SK-N-SH (cell line): ENCODE data around the gene FMN1. TPM values are rescaled to one million over a fixed set of nuclear protein-coding genes. Genes with fewer than 3 reads are reported as not detected.
A peak's percentile ranks its signal among the peaks of the same experiment; 100 is the strongest.

Source experiments
- CTCF ChIA-PET: fragments of 300-600, 350-600 bp; formaldehyde crosslinking; extraction: SDS; loops from one replicate; lab custom pipeline; 2021; lab: Yijun Ruan, JAX
- POLR2A ChIA-PET: fragments of 350-600 bp; sonication (Branson Sonifier 250); formaldehyde crosslinking; extraction: SDS; loops from one replicate; lab custom pipeline; 2020; ENCODE audit warnings: antibody characterized with exemption, inconsistent platforms; lab: Yijun Ruan, JAX
- DNase-seq: peaks from one replicate; pipeline ENCODE4 v3.0.0; 2012
- H2AFZ ChIP-seq: fragments of 200-600 bp; sonication (generic); 2 replicates; pipeline ENCODE4 v1.8.1; 2016; ENCODE audit warnings: antibody characterized with exemption, mild to moderate bottlenecking, low read depth
- H3F3A ChIP-seq: fragments of 200-600 bp; sonication (generic); replicated peaks from 2 replicates; pipeline ENCODE3; 2016; ENCODE audit warnings: antibody characterized with exemption, mild to moderate bottlenecking; ENCODE audit not compliant: insufficient read depth
- H3K27ac ChIP-seq, 2 experiments: fragments of 200-500 bp in 1 of 2; fragments of 200-600 bp in 1 of 2; sonication (Bioruptor generic) in 1 of 2; sonication (generic), shearing (Covaris generic) in 1 of 2; 2 replicates each; pipeline versions ENCODE4 v1.5.1 to v1.6.1; 2014 to 2016; ENCODE audit warnings: low read depth in 2 of 2, inconsistent platforms in 1 of 2, low read length in 1 of 2, mild to moderate bottlenecking in 1 of 2, mixed read lengths in 1 of 2
- H3K27me3 ChIP-seq: fragments of 200-600 bp; sonication (generic), shearing (Covaris generic); 2 replicates; pipeline ENCODE4 v1.6.1; 2016; ENCODE audit warnings: mixed run types; ENCODE audit not compliant: insufficient read depth
- H3K36me3 ChIP-seq, 2 experiments: fragments of 200-500 bp in 1 of 2; fragments of 200-600 bp in 1 of 2; sonication (Bioruptor generic) in 1 of 2; sonication (generic) in 1 of 2; replicated peaks in 1 of 2; 2 replicates each; pipeline versions ENCODE3 to v1.5.1; 2014 to 2016; ENCODE audit warnings: low read length in 1 of 2, mild to moderate bottlenecking in 1 of 2; ENCODE audit not compliant: insufficient read depth in 2 of 2, control insufficient read depth in 1 of 2
- H3K4me1 ChIP-seq, 2 experiments: fragments of 200-500 bp in 1 of 2; fragments of 200-600 bp in 1 of 2; sonication (Bioruptor generic) in 1 of 2; sonication (generic), shearing (Covaris generic) in 1 of 2; 2 replicates each; pipeline versions ENCODE4 v1.5.1 to v1.6.1; 2014 to 2016; ENCODE audit warnings: low read depth in 1 of 2, low read length in 1 of 2, mixed run types in 1 of 2; ENCODE audit not compliant: insufficient read depth in 2 of 2, control insufficient read depth in 1 of 2
- H3K4me2 ChIP-seq: fragments of 200-600 bp; sonication (generic), shearing (Covaris generic); 2 replicates; pipeline ENCODE4 v1.6.1; 2017; ENCODE audit warnings: mixed run types
- H3K4me3 ChIP-seq, 2 experiments: fragments of 200-500 bp in 1 of 2; fragments of 200-600 bp in 1 of 2; sonication (Bioruptor generic) in 1 of 2; sonication (generic), shearing (Covaris generic) in 1 of 2; 2 replicates each; pipeline versions ENCODE4 v1.5.1 to v1.8.1; 2014 to 2016; ENCODE audit warnings: low read depth in 2 of 2, inconsistent platforms in 1 of 2, low read length in 1 of 2, mild to moderate bottlenecking in 1 of 2, mixed read lengths in 1 of 2, moderate library complexity in 1 of 2
- H3K79me2 ChIP-seq: fragments of 200-600 bp; sonication (generic); 2 replicates; pipeline ENCODE4 v1.8.1; 2017; ENCODE audit warnings: mild to moderate bottlenecking; ENCODE audit not compliant: insufficient read depth
- H3K9ac ChIP-seq: fragments of 200-600 bp; sonication (generic); 2 replicates; pipeline ENCODE4 v1.6.1; 2017; ENCODE audit warnings: mixed run types
- H3K9me2 ChIP-seq: fragments of 200-600 bp; sonication (generic); 2 replicates; pipeline ENCODE4 v1.6.1; 2017; ENCODE audit warnings: mixed run types
- H3K9me3 ChIP-seq: fragments of 200-600 bp; sonication (generic); 2 replicates; pipeline ENCODE4 v1.6.1; 2017; ENCODE audit warnings: mixed run types, mild to moderate bottlenecking, moderate library complexity
- H4K20me1 ChIP-seq: fragments of 200-600 bp; sonication (generic); 2 replicates; pipeline ENCODE4 v1.6.1; 2017; ENCODE audit warnings: mild to moderate bottlenecking, mixed run types; ENCODE audit not compliant: insufficient read depth
- CHD2 ChIP-seq: fragments of 150-350 bp; IDR thresholded peaks from 2 replicates; pipeline ENCODE4 v1.6.1; 2018; ENCODE audit warnings: low read length; ENCODE audit not compliant: partially characterized antibody
- CTCF ChIP-seq: fragments of 200-600 bp; sonication (generic); IDR thresholded peaks from 2 replicates; pipeline ENCODE4 v1.6.1; 2017; ENCODE audit warnings: antibody characterized with exemption, mild to moderate bottlenecking, moderate library complexity
- EP300 ChIP-seq, 2 experiments: IDR thresholded peaks; 2 replicates each; pipeline versions ENCODE4 v1.4.0 to v1.6.1; 2012; ENCODE audit warnings: borderline replicate concordance in 1 of 2, low read depth in 1 of 2, low read length in 1 of 2
- EZH2phosphoT487 ChIP-seq: fragments of 200-600 bp; sonication (generic); IDR thresholded peaks from 2 replicates; pipeline ENCODE4 v1.6.1; 2017; ENCODE audit warnings: low read depth, mixed run types, mild to moderate bottlenecking, antibody characterized with exemption, moderate library complexity, borderline replicate concordance
- FOXJ3 ChIP-seq: sonication (generic); formaldehyde crosslinking; IDR thresholded peaks from 2 replicates; pipeline ENCODE4 v1.5.1; 2020; ENCODE audit warnings: mild to moderate bottlenecking, missing genetic modification reagents
- GABPA ChIP-seq: IDR thresholded peaks from 2 replicates; pipeline ENCODE4 v1.4.0; 2012; ENCODE audit warnings: low read depth, mild to moderate bottlenecking
- GATA2 ChIP-seq: sonication (generic); formaldehyde crosslinking; IDR thresholded peaks from 2 replicates; pipeline ENCODE4 v1.5.0; 2020; ENCODE audit warnings: mild to moderate bottlenecking, missing genetic modification reagents
- IRF3 ChIP-seq: fragments of 150-350 bp; IDR thresholded peaks from 2 replicates; pipeline ENCODE4 v1.6.1; 2016; ENCODE audit warnings: mild to moderate bottlenecking, low read depth, low read length
- JUND ChIP-seq: IDR thresholded peaks from 2 replicates; pipeline ENCODE4 v1.4.0; 2012
- MEF2A ChIP-seq: IDR thresholded peaks from 2 replicates; pipeline ENCODE4 v1.4.0; 2012; ENCODE audit warnings: low read depth, borderline replicate concordance
- MXI1 ChIP-seq: IDR thresholded peaks from 2 replicates; pipeline ENCODE4 v1.6.1; 2012; ENCODE audit warnings: mild to moderate bottlenecking, low read depth, low read length, improper control_type of control experiment
- NRF1 ChIP-seq: IDR thresholded peaks from 2 replicates; pipeline ENCODE4 v1.6.1; 2012; ENCODE audit warnings: low read depth, mild to moderate bottlenecking, low read length
- PBX3 ChIP-seq: IDR thresholded peaks from 2 replicates; pipeline ENCODE4; 2012
- REST ChIP-seq: IDR thresholded peaks from 2 replicates; pipeline ENCODE4 v1.6.1; 2012; ENCODE audit warnings: mild to moderate bottlenecking, low read depth, low read length, moderate library complexity
- RXRA ChIP-seq: IDR thresholded peaks from 2 replicates; pipeline ENCODE4 v1.4.0; 2012; ENCODE audit warnings: low read depth, mild to moderate bottlenecking, borderline replicate concordance
- SMC3 ChIP-seq: IDR thresholded peaks from 2 replicates; pipeline ENCODE4 v1.6.1; 2012; ENCODE audit warnings: low read depth, low read length, improper control_type of control experiment
- USF1 ChIP-seq: IDR thresholded peaks from 2 replicates; pipeline ENCODE4 v1.4.0; 2012; ENCODE audit warnings: low read depth, borderline replicate concordance
- USF2 ChIP-seq: fragments of 150-350 bp; IDR thresholded peaks from 2 replicates; pipeline ENCODE4 v1.6.1; 2017; ENCODE audit warnings: antibody characterized with exemption, low read length, low read depth, borderline replicate concordance
- YY1 ChIP-seq: IDR thresholded peaks from 2 replicates; pipeline ENCODE4 v1.4.0; 2012; ENCODE audit warnings: low read depth, mild to moderate bottlenecking
- ZBTB33 ChIP-seq: IDR thresholded peaks from 2 replicates; pipeline ENCODE4 v1.4.0; 2012; ENCODE audit warnings: low read depth, borderline replicate concordance
- WGBS: methylation state at CpG from one replicate; pipeline ENCODE4 v1.1.6; 2017; ENCODE audit warnings: low lambda C conversion rate; 5-methylcytosine and 5-hydroxymethylcytosine counted together
- polyA plus RNA-seq, 3 experiments: library from polyadenylated mRNA; depleted of rRNA; stranded (reverse); fragments of >200 nt; gene quantifications; 2 replicates each; pipeline ENCODE4 v1.2.3, GENCODE V29; 2012

The FMN1 gene
- polyA plus RNA-seq, 1 of the 3 experiments (the other 2 are of a cell fraction) = 9.1 TPM

GRCh38 chr15:32923176-32923575, 271.3 kb downstream of the FMN1 start:
- no peaks in the 10 kb centered on the region for H3K27me3 ChIP-seq

More at GRCh38 chr15:32923176-32923575, 271.3 kb downstream of the FMN1 start:
- H2AFZ ChIP-seq = no peak overlapping the region
- 84% methylated on average over 5 of the region's 5 CpGs for WGBS
- no peaks in the 10 kb centered on the region for H3K9me2 ChIP-seq
- H3K27ac ChIP-seq = peak overlapping the region in 1 of 2 experiments; percentile 81; a peak in 1 of 4 replicates
- H3K9ac ChIP-seq = no peak overlapping the region
- CTCF ChIA-PET = no interaction called here
- DNase-seq = no peak
- TF ChIP-seq CHD2 (no peak), MXI1 (no peak), EP300 (IDR thresholded peaks at IDR 0.05; ENCODE audit: borderline replicate concordance in 1 of 2, low read depth in 1 of 2, low read length in 1 of 2) (no peak), PBX3 (no peak), GABPA (no peak), MEF2A (no peak), SMC3 (no peak), REST (no peak), USF1 (no peak), GATA2 (CRISPR knock-in tag) (no peak), RXRA (no peak), ZBTB33 (no peak), YY1 (no peak), NRF1 (no peak), USF2 (no peak), EZH2phosphoT487 (no peak), JUND (no peak), CTCF (no peak), IRF3 (no peak), FOXJ3 (CRISPR knock-in tag) (no peak)
- TF ChIP-seq, all 33 proteins: peak for 0
- no peak overlapping the region for H3K4me3 ChIP-seq
- H3K79me2 ChIP-seq = peaks cover 38% of the 10 kb centered on the region; the same call in 1 of the 2 replicates
- no peaks in the 10 kb centered on the region; the same call in 1 of the 2 replicates for H4K20me1 ChIP-seq
- peaks cover 0 to 29% of the 10 kb centered on the region in 2 experiments; a peak in 3 of 4 replicates for H3K4me1 ChIP-seq
- H3K9me3 ChIP-seq = no peaks in the 10 kb centered on the region
- H3K36me3 ChIP-seq = peaks cover 16 to 44% of the 10 kb centered on the region in 2 experiments
- peaks cover 44% of the 10 kb centered on the region for H3F3A ChIP-seq
- H3K4me2 ChIP-seq = no peak overlapping the region
- POLR2A ChIA-PET = no interaction called here
